HL-60 (cell line): Measurements from ENCODE around the gene DLX3.

Experiments
- CTCF ChIP-seq: IDR thresholded peaks from one replicate; pipeline ENCODE4 v1.5.1; 2011; ENCODE audit warnings: low read length, control low read depth, inconsistent platforms; ENCODE audit not compliant: insufficient read depth
- POLR2AphosphoS5 ChIP-seq: IDR thresholded peaks from 2 replicates; pipeline ENCODE4 v1.6.1; 2012; ENCODE audit warnings: low read depth
- SPI1 ChIP-seq: IDR thresholded peaks from 2 replicates; pipeline ENCODE4 v1.6.1; 2012; ENCODE audit warnings: low read depth, mild to moderate bottlenecking, borderline replicate concordance

DNA sequence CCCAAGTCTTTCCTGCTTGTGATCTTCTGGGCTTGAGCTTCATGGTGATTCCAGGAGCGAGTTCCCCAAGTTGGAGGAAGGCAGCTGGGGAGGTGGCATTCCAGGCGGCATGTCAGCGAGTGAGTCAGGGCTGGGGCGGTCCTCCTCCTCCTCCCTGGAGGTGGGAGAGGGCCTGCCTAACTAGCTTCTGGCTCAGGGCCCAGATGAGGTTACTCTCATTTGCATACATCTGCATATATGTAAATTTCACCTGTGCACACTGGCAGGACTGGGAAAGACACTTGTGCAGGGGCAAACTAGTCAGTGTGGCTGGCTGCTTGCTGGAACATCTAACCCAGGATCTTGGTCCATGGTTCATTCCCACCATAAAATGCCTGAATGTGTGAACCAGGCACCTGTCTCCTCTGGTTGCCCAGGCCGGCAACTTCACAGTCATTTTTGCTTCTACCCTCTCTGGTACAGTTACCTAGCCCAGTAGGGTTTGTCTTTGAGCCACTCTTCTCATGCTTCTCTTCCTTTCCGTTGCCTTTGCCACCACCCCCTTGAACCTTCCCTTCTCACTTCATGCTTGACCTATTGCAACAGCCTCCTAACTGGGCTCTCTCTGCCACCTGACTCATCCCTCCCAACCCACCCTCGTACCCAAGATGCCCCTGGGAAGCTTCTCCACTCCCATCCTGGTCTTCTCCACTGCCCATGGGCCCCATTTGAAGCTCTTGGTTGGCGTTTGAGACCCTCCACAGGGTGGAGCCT lies 35.7 kb downstream of the DLX3 start:
- TF ChIP-seq CTCF (no peak), POLR2AphosphoS5 (no peak), SPI1 (no peak)
